GM19438 (cell line): ENCODE measurements around the gene SMARCD1.

Experiments used
- ATAC-seq: cut with Tn5 transposase; IDR thresholded peaks from one replicate; pipeline ENCODE4 v1.9.1; 2021; ENCODE audit warnings: low read depth; ENCODE audit not compliant: unreplicated experiment

Gene SMARCD1

GRCh38 chr12:50084775-50085614, at the start of gene SMARCD1:
Gene SMARCD1 (plus strand): TSS chr12:50085342. CDS start chr12:50085370, 28 bp downstream.
- ATAC-seq = peak; percentile 81

- no peak for ATAC-seq
Measured at GRCh38 chr12:50038336-50038735, 46.8 kb upstream of the SMARCD1 start.

- ATAC-seq = no peak
Measured at GRCh38 chr12:50039151-50039835, 45.8 kb upstream of the SMARCD1 start.

GRCh38 chr12:50040657-50041056, 44.5 kb upstream of the SMARCD1 start:
- no peak for ATAC-seq

GRCh38 chr12:50041062-50041860, 43.9 kb upstream of the SMARCD1 start:
- ATAC-seq = no peak

GRCh38 chr12:50041962-50042361, 43.2 kb upstream of the SMARCD1 start:
- no peak for ATAC-seq

GRCh38 chr12:50042693-50043092, 42.4 kb upstream of the SMARCD1 start:
- no peak for ATAC-seq

- ATAC-seq = no peak
Measured at GRCh38 chr12:50043308-50043707, 41.8 kb upstream of the SMARCD1 start.

GRCh38 chr12:50043854-50044253, 41.3 kb upstream of the SMARCD1 start:
- no peak for ATAC-seq

- ATAC-seq = no peak
Measured at GRCh38 chr12:50047693-50048250, 37.4 kb upstream of the SMARCD1 start.

GRCh38 chr12:50049254-50050118, 35.7 kb upstream of the SMARCD1 start:
- ATAC-seq = no peak

GRCh38 chr12:50050119-50050385, 35.1 kb upstream of the SMARCD1 start:
- no peak for ATAC-seq

GRCh38 chr12:50050410-50051098, 34.6 kb upstream of the SMARCD1 start:
- no peak for ATAC-seq

- ATAC-seq = no peak
Measured at GRCh38 chr12:50051101-50051806, 33.9 kb upstream of the SMARCD1 start.

- ATAC-seq = no peak
Measured at GRCh38 chr12:50052544-50052943, 32.6 kb upstream of the SMARCD1 start.

GRCh38 chr12:50052964-50053363, 32.2 kb upstream of the SMARCD1 start:
- ATAC-seq = no peak

- ATAC-seq = no peak
Measured at GRCh38 chr12:50053583-50053982, 31.6 kb upstream of the SMARCD1 start.

GRCh38 chr12:50055831-50056638, 29.1 kb upstream of the SMARCD1 start:
- ATAC-seq = no peak
